Osteocyte (in vitro differentiated cells): Measurements from ENCODE around the gene ZBTB22. TPM values are rescaled to one million over a fixed set of nuclear protein-coding genes. Genes with fewer than 3 reads are reported as not detected.

Source experiments
- DNase-seq: peaks from one replicate; pipeline ENCODE4 v3.0.0; 2021; ENCODE audit warnings: mixed read lengths; ENCODE audit not compliant: unreplicated experiment; ENCODE audit errors: extremely low spot score
- H3K27ac Mint-ChIP-seq: one replicate; pipeline ENCODE4 v1.8.0; 2021; ENCODE audit warnings: mild to moderate bottlenecking, mixed read lengths; ENCODE audit not compliant: unreplicated experiment
- H3K27me3 Mint-ChIP-seq: one replicate; pipeline ENCODE4 v1.8.0; 2021; ENCODE audit warnings: mixed read lengths; ENCODE audit not compliant: unreplicated experiment
- H3K36me3 Mint-ChIP-seq: one replicate; pipeline ENCODE4 v1.8.0; 2021; ENCODE audit warnings: mixed read lengths; ENCODE audit not compliant: unreplicated experiment
- H3K4me1 Mint-ChIP-seq: one replicate; pipeline ENCODE4 v1.8.0; 2021; ENCODE audit warnings: mixed read lengths; ENCODE audit not compliant: unreplicated experiment
- H3K4me3 Mint-ChIP-seq: one replicate; pipeline ENCODE4 v1.8.0; 2021; ENCODE audit warnings: mild to moderate bottlenecking, moderate library complexity, mixed read lengths; ENCODE audit not compliant: unreplicated experiment
- H3K9me3 Mint-ChIP-seq: one replicate; pipeline ENCODE4 v1.8.0; 2021; ENCODE audit warnings: mixed read lengths; ENCODE audit not compliant: unreplicated experiment
- CTCF ChIP-seq: fragments of 200-600 bp; sonication (generic); IDR thresholded peaks from 2 replicates; pipeline ENCODE4 v1.5.0; 2021; ENCODE audit warnings: antibody characterized with exemption, mild to moderate bottlenecking, moderate library complexity
- total RNA-seq: library from RNA; stranded (reverse); gene quantifications from 2 replicates; pipeline ENCODE4 v1.2.1, GENCODE V29; 2021

ZBTB22 gene
- total RNA-seq, 1 donor from 2014 or later: 29.3 TPM

GRCh38 chr6:33339193-33339592 is 21.6 kb upstream of the ZBTB22 start:
- Mint-ChIP-seq H3K4me1 (no peaks in the 10 kb centered on the region), H3K4me3 (no peak overlapping the region), H3K27ac (no peak overlapping the region), H3K9me3 (no peaks in the 10 kb centered on the region), H3K36me3 (no peaks in the 10 kb centered on the region), H3K27me3 (peaks cover 10% of the 10 kb centered on the region)
- no peak for DNase-seq
- no peak for TF ChIP-seq CTCF

- Mint-ChIP-seq H3K27ac (no peak overlapping the region), H3K27me3 (peaks cover 13% of the 10 kb centered on the region), H3K4me1 (no peaks in the 10 kb centered on the region), H3K4me3 (no peak overlapping the region), H3K36me3 (no peaks in the 10 kb centered on the region), H3K9me3 (no peaks in the 10 kb centered on the region)
- TF ChIP-seq CTCF: no peak
- no peak for DNase-seq
These were observed 19.0 kb upstream of the ZBTB22 start for GRCh38 chr6:33336495-33336894.

GRCh38 chr6:33335916-33336315 is 18.4 kb upstream of the ZBTB22 start:
- no peak for DNase-seq
- Mint-ChIP-seq H3K27ac (no peak overlapping the region), H3K36me3 (no peaks in the 10 kb centered on the region), H3K4me1 (no peaks in the 10 kb centered on the region), H3K27me3 (peaks cover 13% of the 10 kb centered on the region), H3K9me3 (no peaks in the 10 kb centered on the region), H3K4me3 (no peak overlapping the region)
- TF ChIP-seq CTCF: no peak

GRCh38 chr6:33333666-33334065 is 16.1 kb upstream of the ZBTB22 start:
- H3K4me1 Mint-ChIP-seq: no peaks in the 10 kb centered on the region
- H3K27me3 Mint-ChIP-seq: peaks cover 3% of the 10 kb centered on the region

GRCh38 chr6:33330736-33331135 is 13.2 kb upstream of the ZBTB22 start:
- Mint-ChIP-seq H3K4me3 (no peak overlapping the region), H3K4me1 (no peaks in the 10 kb centered on the region), H3K27ac (no peak overlapping the region), H3K27me3 (peaks cover 3% of the 10 kb centered on the region), H3K36me3 (no peaks in the 10 kb centered on the region), H3K9me3 (no peaks in the 10 kb centered on the region)
- no peak for TF ChIP-seq CTCF
- DNase-seq: no peak

More at GRCh38 chr6:33333666-33334065, 16.1 kb upstream of the ZBTB22 start:
- no peaks in the 10 kb centered on the region for H3K36me3 Mint-ChIP-seq
- no peak for TF ChIP-seq CTCF
- no peaks in the 10 kb centered on the region for H3K9me3 Mint-ChIP-seq
- no peak for DNase-seq
- H3K27ac Mint-ChIP-seq: no peak overlapping the region
- no peak overlapping the region for H3K4me3 Mint-ChIP-seq
